AG04449 (cell line): Measurements from ENCODE around the gene RAC2.

ENCODE experiments used
- CTCF ChIA-PET: fragments of 350-600 bp; formaldehyde crosslinking; extraction: SDS; loops from one replicate; lab custom pipeline; 2021; ENCODE audit warnings: antibody characterized with exemption; lab: Yijun Ruan, JAX
- POLR2A ChIA-PET: fragments of 400-600, 350-600 bp; formaldehyde crosslinking; extraction: SDS; loops from one replicate; lab custom pipeline; 2020; ENCODE audit warnings: antibody characterized with exemption, inconsistent platforms; lab: Yijun Ruan, JAX
- DNase-seq: peaks from one replicate; pipeline ENCODE4 v3.0.0-alpha.2; 2010; ENCODE audit warnings: low read depth, low spot score
- H3K4me3 ChIP-seq: 2 replicates; pipeline ENCODE4 v1.5.1; 2011; ENCODE audit warnings: low read depth, mild to moderate bottlenecking, control low read depth, low read length
- CTCF ChIP-seq: IDR thresholded peaks from one replicate; pipeline ENCODE4 v1.5.1; 2011; ENCODE audit warnings: mild to moderate bottlenecking, moderate library complexity, low read length, control low read depth, inconsistent platforms; ENCODE audit not compliant: insufficient read depth; ENCODE audit errors: missing control alignments

RAC2 gene

DNA sequence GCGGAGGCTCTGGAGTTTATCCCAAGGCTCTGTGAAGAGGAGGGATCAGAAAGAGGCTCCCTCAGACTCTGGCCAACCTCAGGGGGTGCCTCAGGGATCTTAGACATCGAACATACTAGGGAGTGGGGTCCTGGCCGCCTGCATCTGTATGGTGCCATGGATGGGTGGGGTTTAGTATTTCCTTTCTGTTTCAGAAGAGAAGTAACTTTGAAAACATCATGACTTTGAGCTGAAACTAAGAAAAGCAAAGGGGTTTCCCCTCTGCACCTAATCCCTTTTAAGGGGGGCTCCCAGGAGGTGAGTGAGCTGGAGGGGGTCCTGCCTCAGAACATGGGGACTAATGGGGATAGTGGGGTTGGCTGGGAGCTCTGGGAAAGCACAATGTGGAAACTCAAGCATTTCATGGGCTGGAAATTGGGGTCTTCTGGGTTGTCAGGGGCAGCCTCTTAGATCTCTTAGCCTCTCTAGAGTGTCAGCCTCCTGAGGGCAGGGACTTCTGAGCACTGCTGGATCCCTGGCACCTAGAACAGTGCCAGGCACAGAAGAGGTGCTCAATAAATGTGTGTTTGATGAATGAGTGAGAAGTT, 20.0 kb downstream of the RAC2 start:
- no peak for TF ChIP-seq CTCF
- ChIA-PET CTCF (interaction anchor here (2.8 to 4.9 kb wide), 2 partner anchors 24 to 37 kb away, joined by 12 to 41 read pairs; no protein-coding TSS in a partner anchor), POLR2A (no interaction called here)
- DNase-seq, result no peak
- no peak overlapping the region for H3K4me3 ChIP-seq

DNA sequence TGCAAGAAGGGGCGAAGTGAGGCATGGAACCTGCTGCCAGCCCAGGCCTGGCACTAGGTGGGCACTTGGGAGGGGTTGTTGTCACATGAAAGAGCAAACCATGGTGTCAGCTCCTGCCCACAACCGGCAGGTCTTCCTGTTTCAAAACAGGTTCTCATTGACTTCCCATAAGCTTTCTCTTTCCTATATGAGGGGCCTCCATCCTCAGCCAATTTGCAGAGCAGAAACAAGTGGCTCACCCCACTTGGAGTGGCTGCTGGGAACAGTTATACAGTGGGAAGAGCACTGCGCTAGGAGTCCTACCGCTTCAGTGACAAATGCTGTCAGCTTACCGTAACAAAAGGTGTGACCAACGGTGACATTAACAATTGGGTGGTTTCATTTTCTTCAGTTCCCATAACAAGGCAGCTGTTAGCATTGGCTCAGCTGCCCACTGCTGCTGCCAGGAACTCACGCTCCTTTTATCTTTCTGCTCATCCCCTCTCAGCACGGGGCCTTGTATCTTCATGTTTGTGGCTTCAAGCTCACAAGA, 21.6 kb downstream of the RAC2 start:
- TF ChIP-seq CTCF, result no peak
- ChIA-PET POLR2A (no interaction called here), CTCF (interaction anchor here (1.0 to 4.9 kb wide), 3 partner anchors 15 to 38 kb away, joined by 3 to 41 read pairs (median 12); no protein-coding TSS in a partner anchor)
- no peak for DNase-seq
- H3K4me3 ChIP-seq, result no peak overlapping the region

GRCh38 chr22:37221424-37222333, 22.4 kb downstream of the RAC2 start:
- no peak overlapping the region for H3K4me3 ChIP-seq
- TF ChIP-seq CTCF, result no peak
- POLR2A ChIA-PET, result no interaction called here
- no peak for DNase-seq
- CTCF ChIA-PET, result interaction anchor here (2.8 to 4.9 kb wide), 3 partner anchors 22 to 39 kb away, joined by 12 to 41 read pairs (median 16); no protein-coding TSS in a partner anchor

GRCh38 chr22:37220543-37220981, 23.5 kb downstream of the RAC2 start:
- no peak for TF ChIP-seq CTCF
- POLR2A ChIA-PET, result no interaction called here
- CTCF ChIA-PET, result interaction anchor here (1.0 to 3.0 kb wide), 2 partner anchors 13 to 21 kb away, joined by 3 to 16 read pairs; no protein-coding TSS in a partner anchor
- H3K4me3 ChIP-seq, result no peak overlapping the region
- DNase-seq, result no peak

GRCh38 chr22:37219533-37219932, 24.5 kb downstream of the RAC2 start:
- POLR2A ChIA-PET, result interaction anchor here (0.6 kb wide), 1 partner anchor 20 kb away, joined by 4 read pairs; no protein-coding TSS in a partner anchor

More at GRCh38 chr22:37219533-37219932, 24.5 kb downstream of the RAC2 start:
- CTCF ChIA-PET, result interaction anchor here (1.0 to 3.0 kb wide), 2 partner anchors 14 to 20 kb away, joined by 3 to 16 read pairs; no protein-coding TSS in a partner anchor
- H3K4me3 ChIP-seq, result no peak overlapping the region
- TF ChIP-seq CTCF, result no peak
- DNase-seq, result no peak
